GM18519 (cell line): ENCODE results near the gene ZMIZ1.
"Not testable (repeated sequence)": the region's sequence is repeated elsewhere in the genome, so short reads cannot be mapped to it uniquely, and the experiment has no call there.

Experiments
- ATAC-seq: cut with Tn5 transposase; IDR thresholded peaks from one replicate; pipeline ENCODE4 v1.9.1; 2021; ENCODE audit warnings: mild to moderate bottlenecking, moderate library complexity; ENCODE audit not compliant: unreplicated experiment, low FRiP score

Gene ZMIZ1

DNA sequence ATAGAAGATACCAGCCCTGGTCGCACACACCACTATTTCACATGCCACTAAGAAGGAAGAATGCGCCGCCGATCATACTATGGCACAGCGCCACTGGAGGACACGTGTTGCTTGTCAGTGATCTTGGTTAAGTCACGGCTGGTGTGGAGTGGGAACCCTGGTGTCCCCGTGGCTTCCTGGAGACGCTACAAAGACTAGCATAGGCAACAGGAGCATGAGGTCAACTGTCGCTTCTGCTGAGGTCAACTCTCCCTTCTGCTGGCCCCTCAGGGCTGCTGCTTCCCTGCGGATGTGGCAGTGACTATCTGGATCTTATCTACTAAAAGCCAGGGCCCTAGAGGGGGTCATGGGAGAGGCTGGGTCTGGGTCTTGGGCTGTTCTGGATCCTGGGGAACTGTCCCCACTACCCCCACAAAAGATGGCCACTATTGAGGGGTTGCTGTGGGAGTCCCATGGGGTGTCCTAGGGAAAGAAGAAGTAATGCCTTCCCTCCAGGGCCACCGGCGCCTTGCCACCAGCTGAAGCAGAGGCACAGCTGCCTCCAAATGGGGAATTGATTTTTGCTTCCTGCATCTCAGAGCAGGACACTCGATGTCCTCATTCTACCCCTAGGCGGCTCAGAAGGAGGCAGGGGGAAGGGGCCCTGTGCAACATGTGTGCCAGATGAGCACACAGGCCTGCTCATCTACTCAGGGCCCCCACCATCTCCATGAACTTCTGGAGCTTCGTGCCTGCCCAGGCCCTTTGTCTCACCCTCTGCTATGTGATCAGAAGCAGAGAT lies 201.9 kb downstream of the ZMIZ1 start:
- no peak for ATAC-seq

DNA sequence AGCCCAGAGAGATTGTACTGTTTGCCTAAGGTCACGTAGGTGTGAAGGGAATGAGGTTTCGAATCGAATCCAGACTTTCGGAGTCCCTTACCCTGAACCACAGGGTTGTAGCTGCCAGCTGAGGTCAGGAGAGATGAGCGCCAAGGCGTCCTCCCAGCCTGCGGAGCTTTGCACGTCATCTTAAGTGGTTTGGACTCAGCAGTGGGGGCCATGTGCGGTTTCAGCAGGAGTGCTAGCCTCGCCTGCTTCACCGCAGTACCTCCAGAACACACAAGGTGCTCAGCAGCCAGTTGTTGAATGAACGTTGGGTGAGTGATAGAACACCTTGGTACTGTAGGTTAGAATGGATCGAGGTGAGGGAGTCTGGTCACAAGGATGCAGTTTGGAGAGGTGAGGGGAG lies 203.6 kb downstream of the ZMIZ1 start:
- ATAC-seq, result no peak

DNA sequence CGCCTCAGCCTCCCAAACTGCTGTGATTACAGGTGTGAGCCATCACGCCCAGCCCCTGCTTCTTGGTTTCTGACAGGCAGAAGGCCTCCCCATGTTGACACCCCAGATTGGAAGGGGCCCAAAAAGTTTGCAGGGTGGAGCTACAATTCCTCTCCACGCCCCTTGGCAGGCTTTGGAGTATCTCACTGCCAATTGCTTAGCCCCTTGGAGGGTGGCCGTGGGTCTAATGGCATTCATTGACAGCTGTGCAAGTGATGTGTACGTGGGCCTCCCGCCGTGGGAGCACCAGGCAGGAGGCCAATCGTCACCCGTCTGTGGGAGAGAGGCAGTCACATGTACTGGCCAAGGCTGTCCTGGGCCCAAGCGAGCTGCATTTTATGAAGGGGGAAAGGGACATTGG lies 204.8 kb downstream of the ZMIZ1 start:
- ATAC-seq, result no peak

GRCh38 chr10:79274279-79275104 lies 205.7 kb downstream of the ZMIZ1 start:
- no peak for ATAC-seq

DNA sequence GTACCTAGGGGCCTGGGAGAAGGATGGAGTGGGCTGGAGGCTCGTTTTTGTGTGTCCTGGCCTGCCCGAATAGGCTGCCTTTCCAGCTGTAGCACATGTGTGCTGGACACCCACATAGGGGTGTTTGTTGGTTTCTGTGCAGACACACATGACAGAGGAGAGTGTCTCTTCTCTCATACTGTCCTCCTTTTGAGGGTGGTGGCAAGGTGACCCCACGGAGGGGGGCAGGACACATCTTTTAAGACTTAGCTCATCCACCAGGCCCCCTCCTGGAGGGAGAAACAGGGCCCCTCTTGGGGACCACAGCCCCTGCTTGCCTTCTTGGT lies 206.3 kb downstream of the ZMIZ1 start:
- ATAC-seq, result no peak

DNA sequence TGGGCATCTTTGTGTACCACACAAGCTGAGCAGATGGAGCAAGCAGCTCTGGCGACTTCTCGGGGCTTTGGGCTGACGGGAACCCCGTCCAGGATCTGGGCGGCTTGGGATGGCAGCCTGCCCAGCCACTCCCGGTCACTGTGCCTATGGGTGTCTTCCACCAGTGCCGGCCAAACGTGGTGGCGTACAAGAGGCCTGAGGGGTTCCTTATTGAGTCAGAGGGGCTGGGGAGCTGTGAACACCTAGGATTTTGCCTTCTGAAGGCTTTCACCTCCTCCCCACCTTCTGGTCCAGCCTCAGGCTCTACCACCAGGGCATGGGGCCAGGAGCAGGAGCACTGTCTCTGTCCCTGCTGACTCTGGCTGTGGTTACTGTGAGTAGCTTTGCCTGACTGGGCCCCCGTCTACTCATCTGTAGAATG lies 206.7 kb downstream of the ZMIZ1 start:
- ATAC-seq, result no peak

GRCh38 chr10:79277579-79278269 lies 209.0 kb downstream of the ZMIZ1 start:
- ATAC-seq, result no peak

GRCh38 chr10:79279047-79279446 lies 210.3 kb downstream of the ZMIZ1 start:
- not testable (repeated sequence) for ATAC-seq

DNA sequence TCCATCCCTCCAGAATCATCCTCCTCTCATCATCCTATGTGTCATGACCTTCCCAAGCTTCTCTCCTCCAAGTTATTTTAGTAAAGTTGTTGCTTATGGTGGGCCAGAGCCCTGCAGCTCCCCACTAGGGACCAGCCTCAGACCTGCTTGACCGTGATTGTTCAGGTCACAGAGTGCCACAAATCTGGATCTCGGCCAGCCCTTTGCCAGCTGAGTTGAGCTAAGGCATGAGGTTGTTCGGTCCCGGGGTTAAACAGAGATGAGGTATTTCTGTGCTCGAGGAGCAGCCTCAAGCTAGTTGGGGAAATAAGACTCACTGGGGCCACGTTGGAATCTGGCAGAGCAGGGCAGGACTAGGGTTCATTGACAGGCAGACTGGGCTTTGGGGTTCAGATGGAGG lies 212.2 kb downstream of the ZMIZ1 start:
- ATAC-seq, result no peak

- ATAC-seq, result no peak
Observed at GRCh38 chr10:79282388-79282787, 213.6 kb downstream of the ZMIZ1 start.

- ATAC-seq, result no peak
Observed at GRCh38 chr10:79283616-79284015, 214.8 kb downstream of the ZMIZ1 start.

GRCh38 chr10:79284158-79284871 lies 215.5 kb downstream of the ZMIZ1 start:
- no peak for ATAC-seq

DNA sequence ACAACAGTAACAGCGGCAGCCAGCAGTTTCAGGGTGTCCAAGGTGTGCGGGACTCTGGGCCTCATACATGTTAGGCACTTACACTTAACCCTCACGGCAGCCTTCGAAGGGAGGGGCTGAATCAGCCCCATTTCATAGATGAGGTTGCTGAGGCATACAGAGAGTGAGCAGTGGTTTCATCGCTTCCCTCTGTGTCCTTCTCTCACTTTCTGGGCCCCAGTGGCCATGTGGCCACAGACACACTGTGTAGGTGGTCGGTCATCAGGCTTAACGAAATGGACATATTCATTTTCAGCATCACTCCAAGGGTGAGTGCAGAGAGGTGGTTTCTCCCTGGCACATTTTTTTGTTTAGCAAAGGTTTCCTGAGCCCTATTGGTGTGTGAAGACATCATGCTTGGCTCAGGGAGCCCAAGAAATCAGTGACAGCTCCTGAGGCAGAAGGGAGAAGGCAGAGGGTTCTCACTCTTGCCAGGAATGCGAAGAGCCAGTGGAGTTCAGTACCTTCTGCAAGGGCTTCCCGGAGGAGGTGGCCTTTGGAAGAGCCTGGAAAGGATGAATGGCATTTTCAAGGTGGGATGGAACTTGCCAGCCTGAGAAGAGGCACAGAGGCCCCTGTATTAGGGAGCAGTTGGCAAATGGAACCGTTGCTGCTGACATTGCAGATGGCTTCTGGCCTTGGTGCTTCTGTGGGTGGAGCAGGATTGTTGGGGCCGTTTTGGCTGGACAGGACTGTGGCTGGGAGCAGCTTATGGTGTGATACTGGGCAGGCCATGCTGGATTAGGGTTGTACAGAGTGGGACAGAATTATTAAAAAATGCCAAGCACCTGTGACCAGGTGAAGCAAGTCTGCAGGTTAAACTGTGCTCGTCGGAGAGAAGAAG lies 216.8 kb downstream of the ZMIZ1 start:
- ATAC-seq, result peak; percentile 76

DNA sequence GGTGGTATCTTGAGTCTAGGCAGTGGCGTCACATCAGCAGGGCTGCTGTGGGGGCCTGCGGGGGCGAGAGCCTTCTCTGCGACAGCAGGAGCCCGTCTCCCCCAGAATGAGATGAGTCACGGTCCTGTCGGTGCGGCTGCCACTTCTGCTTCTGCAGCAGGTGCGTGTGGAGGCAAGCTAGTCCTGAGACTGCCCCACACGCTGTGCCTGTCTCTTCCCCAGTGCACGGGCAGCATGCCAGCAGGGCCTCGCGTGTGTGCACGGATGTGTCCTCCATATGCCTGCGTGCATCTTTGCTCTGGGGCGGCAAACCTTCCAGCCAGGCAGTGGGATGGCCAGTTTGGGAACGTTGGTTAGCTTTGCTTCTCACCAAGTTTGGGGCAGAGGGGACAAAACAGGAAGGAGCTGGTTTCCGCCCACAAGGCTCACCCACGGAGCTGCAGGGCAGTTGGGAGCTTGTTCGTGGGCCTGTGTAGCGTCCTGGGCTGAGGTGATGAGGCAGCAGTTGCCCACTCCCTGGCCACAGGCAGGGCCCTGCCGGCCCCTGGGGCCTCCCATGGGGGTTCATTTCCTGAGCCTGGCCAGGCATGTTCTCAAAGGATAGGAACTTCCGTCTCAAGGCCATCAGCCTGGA lies 217.7 kb downstream of the ZMIZ1 start:
- ATAC-seq, result peak; percentile 78

DNA sequence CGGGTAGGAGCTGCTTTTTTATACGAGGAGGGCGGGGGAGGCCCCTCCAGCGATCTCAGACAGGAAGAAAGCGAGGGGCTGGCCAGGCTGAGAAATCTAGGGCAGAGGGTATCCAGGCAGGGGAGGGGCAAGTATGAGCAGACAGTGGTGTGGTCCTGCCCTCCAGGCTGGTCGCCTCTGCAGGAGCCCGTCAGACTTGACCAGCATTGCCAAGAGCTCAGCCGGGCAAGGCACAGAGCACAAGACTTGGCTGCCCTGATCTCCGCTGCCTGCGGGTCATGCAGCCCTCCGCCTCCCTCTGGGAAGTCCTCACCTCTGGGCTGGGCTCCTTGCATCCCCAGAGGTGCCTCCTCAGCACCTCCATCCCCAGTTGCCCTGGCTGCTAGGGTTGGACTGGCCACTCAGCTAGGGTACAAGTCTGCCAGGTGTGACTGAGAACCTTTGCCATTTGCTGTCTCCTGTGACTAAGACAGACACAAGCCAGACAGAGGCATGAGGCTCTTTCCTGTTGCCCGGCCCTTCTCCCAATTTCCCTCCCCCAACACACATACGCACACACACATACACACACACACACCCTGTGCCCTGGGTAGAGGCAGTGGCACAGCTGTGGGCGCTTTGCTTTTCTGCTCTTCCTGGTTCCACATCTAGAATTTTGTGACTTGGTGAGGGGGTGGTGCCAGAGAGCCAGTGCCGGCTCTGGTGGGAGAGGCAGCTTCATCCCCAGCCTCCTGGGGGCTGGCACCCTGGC lies 219.4 kb downstream of the ZMIZ1 start:
- no peak for ATAC-seq

DNA sequence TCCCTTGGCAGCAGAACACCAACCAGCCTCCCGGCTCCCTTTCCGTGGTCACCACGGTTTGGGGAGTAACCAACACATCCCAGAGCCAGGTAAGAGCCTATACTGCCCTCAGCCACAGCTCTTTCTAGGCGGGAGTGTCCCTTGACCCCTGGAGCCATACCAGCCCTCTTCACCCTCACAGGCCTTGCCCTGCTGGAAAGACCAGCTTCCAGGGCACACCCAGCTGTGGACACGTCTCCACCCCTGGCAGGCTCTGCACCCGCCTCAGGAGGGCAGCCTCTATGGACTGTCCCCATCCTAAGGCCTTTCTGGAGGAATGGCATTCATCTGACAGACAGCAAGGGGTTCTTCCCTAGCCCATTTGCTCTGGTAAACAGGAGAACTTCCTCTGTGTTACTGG lies 221.0 kb downstream of the ZMIZ1 start:
- no peak for ATAC-seq

DNA sequence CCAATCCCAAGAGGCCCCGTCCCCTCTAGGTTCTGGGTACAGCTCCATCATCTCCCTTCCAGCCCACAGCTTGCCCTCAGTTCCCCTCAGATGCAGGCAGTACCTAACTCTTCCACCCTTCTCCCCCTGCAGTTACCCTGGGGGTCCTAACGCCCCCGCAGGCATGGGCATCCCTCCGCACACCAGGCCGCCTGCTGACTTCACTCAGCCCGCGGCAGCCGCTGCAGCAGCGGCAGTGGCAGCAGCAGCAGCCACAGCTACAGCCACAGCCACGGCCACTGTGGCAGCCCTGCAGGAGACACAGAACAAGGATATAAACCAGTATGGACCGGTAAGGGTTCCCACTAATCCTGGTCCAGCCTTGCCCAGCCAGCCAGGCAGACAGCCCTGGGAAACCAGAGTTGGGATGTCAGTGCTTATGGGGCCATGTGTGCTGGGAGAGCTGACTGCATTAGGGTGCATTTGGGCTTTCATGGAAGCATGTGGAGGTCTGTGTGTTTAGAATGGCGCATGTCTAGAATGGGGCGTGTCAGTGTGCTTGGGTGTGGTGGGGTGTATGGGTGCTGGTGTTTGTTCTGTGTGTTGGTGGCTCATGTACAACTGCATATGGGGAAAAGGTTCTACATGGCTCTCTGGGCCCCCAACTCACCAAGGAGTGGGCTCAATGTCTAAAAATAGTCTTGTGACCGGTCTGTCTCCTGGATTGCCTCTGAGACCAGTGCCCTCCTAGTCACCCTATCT lies 223.4 kb downstream of the ZMIZ1 start:
- ATAC-seq, result no peak
